HS-5 (cell line): ENCODE measurements around the gene ZNF675.
"Not testable (repeated sequence)": the region's sequence is repeated elsewhere in the genome, so short reads cannot be mapped to it uniquely, and the experiment has no call there.

Experiments used
- DNase-seq: peaks from one replicate; pipeline ENCODE4 v3.0.0-alpha.2; 2012; ENCODE audit warnings: low read depth

ZNF675 gene

DNA sequence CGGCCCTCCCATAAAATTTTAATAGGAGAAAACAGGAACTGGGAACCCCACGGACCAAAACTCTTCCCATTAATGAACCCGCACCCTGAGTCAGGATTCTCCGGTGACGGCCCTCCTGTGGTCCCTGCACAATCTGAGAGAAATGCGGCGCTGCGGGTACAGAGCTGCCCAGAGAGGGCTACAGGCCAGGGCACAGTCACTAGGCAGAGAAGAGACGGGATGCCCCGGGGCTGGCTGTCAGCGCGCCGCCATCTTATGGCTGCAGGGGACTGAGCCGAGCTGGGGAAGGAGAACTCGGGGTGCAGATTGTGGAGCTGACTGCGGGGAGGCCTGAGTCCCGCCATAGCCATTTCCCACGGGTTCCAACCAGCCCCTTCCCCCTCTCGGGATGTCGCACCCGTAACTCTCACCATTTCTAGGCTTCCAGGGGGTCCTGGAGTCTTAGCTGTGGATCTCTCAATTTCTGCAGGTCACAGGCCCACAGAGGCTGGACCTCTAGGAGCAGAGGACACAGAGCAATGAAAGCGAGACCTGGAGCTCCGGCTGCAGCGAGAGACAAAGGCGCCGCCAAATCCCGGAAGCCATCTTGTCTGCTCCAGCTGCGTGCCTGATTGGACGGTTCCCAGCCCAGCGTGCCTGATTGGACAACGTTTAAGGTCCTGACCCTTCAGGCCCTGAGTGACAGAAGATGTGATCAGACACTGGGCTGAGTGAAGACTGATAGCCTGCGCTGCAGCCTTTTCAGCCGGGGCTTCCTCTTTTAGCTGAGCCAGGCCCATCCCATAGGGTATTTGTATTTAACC lies at the start of gene ZNF675:
Gene ZNF675, minus strand, starts transcription at position 592 of the 803 bp plus-strand sequence. Its CDS starts 179 bp downstream, at position 413.
- peak; percentile 67 for DNase-seq

DNA sequence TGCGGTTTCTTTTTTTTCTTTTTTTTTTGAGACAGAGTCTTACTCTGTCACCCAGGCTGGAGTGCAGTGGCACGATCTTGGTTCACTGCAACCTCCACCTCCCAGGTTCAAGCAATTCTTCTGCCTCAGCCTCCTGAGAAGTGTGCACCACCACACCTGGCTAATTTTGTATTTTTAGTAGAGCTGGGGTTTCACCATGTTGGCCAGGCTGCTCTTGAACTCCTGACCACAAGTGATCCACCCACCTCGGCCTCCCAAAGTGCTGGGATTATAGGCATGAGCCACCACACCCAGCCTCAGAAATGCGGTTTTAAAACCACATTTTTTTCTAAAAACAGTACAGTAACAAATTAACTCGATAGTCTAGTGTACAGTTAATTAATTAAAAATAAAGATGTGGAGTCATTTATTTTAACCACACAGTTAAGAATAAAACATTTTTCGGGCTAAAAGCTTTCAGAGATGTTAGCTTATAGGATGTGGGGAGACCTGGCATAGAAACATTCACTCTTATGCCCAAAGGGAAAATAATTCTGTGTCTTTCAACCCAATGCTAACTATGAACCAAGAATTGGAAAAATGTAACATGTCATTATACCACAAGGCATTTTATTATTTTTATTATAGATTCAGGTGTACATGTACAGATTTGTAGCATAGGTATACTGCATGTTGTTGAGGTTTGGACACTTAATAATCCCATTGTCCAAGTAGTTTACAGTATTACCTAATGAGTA lies 43.9 kb upstream of the ZNF675 start:
- not testable (repeated sequence) for DNase-seq

DNA sequence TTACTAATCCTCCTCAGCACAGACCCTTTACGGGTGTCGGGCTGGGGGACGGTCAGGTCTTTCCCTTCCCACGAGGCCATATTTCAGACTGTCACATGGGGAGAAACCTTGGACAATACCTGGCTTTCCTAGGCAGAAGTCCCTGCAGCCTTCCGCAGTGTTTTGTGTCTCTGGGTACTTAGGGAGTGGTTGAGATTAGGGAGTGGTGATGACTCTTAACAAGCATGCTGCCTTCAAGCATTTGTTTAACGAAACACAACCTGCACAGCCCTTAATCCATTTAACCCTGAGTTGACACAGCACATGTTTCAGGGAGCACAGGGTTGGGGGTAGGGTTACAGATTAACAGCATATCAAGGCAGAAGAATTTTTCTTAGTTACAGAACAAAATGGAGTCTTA lies 37.1 kb upstream of the ZNF675 start:
- DNase-seq = not testable (repeated sequence)

DNA sequence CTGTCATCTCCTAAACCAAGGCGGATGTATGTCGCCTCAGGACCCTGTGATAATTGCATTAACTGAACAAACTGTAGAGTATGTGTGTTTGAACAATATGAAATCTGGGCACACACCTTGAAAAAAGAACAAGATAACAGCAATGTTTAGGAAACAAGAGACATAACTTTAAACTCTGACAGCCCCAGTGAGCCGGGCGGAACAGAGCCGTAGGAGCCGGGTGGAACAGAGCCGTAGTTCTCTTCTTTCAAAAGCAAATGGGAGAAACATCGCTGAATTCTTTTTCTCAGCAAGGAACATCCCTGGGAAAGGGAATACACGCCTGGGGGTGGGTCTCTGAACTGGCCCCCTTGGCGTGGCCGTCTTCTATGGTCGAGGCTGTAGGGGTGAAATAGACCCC lies 31.8 kb upstream of the ZNF675 start:
- no peak for DNase-seq

DNA sequence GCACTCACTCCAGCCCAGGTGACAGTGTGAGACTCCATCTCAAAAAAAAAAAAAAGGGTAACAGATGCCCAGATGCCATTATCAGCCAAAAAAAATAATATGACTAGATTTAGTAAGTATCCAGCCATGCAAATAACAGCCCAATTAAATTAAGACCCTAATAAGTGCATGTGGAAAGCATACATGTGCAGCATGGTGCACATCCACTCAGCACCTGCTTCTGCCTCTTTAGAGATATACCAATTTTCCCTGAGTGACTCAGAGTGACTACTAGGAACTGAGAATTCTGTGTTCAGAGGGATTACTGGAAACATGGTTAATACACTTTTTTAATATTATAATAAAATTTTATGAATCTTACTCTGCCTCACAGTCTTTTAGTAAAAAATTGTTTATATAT lies 29.8 kb upstream of the ZNF675 start:
- DNase-seq = no peak

DNA sequence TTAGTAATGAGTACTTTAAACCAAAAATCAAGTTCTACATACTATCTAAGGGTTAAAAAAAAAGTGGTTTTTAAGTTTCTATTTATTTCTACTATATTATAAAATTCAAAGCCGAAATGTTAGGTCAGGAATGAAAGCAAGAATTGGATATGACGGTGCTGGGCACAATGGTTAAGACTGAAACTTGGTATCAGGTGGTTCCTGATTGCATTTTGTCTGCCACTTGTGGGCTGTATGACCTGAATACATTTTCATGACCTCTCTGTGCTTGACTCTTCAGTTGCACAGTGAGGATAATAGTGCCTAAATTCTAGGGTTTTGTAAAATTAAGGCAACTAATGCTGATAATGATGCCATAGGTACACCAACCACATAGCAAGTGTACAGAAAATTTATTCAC lies 22.3 kb upstream of the ZNF675 start:
- DNase-seq = no peak

DNA sequence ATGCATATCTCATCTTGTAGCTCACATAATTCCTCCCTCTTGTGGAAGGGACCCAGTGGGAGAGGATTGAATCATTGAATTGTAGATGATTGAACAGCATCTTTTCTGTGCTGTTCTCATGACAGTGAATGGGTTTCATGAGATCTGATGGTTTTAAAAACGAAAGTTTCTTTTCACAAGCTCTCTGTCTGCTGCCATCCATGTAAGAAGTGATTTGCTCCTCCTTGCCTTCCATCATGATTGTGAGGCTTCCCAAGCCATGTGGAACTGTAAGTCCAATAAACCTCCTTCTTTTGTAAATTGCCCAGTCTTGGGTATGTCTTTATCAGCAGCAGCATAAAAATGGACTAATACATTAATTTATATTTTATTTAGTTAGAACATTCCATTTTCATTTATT lies 19.6 kb upstream of the ZNF675 start:
- no peak for DNase-seq

DNA sequence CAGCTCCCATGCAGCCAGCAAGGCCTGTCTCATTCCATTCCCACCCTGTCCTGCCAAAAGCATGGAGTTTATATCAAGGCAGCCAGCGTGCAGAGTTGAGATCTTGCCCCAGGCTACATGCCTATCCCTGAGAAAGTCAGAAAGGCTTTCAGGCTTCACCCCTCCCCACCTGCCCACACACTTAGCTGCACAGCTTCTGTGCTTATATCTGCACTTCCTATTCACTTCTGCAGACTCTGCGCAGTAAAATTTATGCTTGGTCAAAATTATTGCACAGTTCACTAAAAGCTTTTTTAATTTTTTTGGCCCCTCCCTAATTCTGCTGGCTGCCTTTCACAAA lies 12.5 kb upstream of the ZNF675 start:
- DNase-seq = no peak

DNA sequence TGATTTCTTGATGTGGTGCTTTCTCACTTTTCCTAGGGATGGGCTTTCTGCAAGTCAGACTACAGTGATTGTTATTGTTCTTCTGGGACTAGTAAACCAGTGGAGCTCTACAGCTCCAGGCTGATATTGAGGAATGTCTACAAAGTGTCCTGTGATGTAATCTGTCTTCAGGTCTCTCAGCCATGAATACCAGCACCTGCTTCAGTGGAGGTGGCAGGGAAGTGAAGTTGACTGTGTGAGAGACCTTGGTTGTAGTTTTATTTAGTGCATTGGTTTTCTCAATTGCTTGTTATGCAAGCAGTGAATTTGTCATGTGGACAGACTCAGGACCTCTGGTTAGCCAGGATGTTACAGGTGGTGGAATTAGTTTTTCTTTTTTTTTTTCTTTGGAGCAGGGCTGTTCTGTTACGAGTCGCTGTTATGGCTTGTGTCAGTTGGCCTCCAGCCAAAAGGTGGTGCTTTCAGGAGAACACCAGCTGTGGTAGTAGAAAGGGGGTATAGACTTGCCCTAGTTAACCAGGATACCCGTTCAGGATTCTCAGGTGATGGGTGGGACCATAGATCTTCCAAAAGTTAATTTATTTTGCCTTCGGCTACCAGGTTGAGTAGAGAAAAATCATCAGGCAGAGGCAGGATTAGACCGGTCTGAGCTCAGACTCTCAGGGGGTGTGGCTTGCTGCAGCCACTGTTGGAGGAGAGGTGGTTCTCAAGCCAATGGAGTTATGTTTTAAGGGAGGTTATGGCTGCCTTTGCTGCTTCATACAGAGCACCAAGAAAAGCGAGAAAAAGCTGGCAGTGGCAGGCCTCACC lies 11.9 kb upstream of the ZNF675 start:
- no peak for DNase-seq

DNA sequence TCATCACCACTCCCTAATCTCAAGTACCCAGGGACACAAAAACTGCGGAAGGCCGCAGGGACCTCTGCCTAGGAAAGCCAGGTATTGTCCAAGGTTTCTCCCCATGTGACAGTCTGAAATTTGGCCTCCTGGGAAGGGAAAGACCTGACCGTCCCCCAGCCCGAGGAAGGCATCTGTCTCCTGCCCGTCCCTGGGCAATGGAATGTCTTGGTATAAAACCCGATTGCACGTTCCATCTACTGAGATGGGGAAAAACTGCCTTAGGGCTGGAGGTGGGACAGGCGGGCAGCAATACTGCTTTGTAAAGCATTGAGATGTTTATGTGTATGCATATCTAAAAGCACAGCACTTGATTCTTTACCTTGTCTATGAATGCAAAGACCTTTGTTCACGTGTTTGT lies 5.9 kb upstream of the ZNF675 start:
- DNase-seq = not testable (repeated sequence)

DNA sequence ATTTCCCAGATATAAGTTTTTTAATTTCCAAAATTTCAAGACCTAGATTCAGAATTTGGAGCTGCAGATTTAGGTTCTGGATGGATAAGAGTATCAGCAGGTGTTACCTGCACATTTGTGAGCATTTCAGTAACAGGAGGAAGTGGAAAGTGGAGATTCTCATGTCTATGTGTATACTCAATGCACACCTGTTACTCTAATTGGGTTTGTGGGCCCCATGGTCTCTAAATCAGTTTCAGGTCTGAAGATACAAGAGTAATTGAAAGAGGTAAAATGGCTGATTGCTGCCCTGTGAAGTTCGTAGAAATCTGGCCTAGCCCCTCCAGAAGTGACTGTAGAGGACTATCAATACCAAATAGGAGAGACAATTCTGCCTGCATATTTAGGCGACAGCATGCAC lies 13.9 kb downstream of the ZNF675 start:
- DNase-seq = no peak

DNA sequence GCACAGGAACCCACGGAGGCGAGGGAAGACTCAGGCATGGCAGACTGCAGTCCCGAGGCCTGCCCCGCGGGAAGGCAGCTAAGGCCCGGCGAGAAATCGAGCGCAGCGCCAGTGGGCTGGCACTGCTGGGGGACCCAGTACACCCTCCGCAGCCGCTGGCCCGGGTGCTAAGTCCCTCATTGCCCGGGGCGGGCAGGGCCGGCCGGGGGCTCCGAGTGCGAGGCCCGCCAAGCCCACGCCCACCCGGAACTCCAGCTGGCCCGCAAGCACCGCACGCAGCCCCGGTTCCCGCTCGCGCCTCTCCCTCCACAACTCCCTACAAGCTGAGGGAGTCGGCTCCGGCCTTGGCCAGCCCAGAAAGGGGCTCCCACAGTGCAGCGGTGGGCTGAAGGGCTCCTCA lies 18.4 kb downstream of the ZNF675 start:
- not testable (repeated sequence) for DNase-seq

DNA sequence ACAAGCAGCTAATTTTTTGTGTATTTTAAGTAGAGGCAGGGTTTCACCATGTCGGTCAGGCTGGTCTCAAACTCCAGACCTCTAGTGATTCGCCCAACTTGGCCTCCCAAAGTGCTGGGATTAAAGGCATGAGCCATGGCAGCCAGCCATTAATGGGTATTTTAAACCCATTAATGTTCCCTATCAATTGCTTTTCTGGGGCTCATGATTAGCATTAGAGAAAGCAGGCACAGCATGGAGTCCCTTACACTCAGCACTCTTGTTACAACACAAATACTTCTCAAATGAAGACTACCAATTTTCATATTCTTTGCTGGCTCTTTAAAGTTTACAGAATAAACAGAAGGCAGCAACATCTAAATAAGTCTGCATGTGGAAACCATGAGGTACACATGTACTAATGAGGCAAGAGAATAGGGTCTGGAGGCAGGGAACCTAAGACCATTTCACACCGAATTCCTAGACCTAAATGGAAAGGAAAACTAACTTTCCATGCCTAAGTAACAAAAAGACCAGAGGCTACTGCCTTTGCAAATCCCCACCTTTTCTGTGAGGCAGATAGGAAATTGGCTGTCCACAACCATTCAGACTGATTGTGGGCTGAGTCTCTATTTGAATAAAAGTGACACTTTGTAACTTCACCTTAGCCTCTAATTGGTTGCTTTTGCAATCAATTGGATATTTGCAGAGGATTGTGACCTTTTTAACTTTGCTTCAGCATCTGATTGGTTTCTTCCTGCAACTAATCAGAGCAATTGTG lies 21.2 kb downstream of the ZNF675 start:
- DNase-seq = no peak

DNA sequence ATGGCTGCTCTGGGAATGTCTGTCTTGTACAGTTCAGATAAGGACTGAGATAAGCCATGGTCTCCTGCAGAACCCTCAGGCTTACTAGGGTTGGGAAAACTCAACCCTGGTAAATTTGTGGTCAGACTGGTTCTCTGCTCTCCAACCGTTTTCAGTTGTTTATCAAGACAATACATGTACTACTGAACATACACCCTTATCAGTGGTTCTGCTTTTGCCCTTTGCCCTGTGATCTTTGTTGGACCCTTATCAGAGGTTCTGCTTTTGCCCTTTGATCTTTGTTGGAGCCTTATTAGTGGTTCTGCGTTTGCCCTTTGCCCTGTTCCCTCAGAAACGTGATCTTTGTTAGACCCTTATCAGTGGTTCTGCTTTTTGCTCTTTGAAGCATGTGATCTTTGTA lies 37.2 kb downstream of the ZNF675 start:
- DNase-seq = not testable (repeated sequence)
